OCI-LY3 (cell line): ENCODE data around the gene LHX5.

Experiments
- H2AFZ ChIP-seq: fragments of 200-600, 300-600 bp; shearing (Covaris generic); 2 replicates; pipeline ENCODE4 v1.6.0; 2014; ENCODE audit warnings: antibody characterized with exemption, low read depth, low read length
- H3K27ac ChIP-seq: fragments of 200-600, 300-600 bp; sonication (generic); 2 replicates; pipeline ENCODE4 v1.5.1; 2014; ENCODE audit warnings: mild to moderate bottlenecking, low read length, moderate library complexity, mixed read lengths
- H3K27me3 ChIP-seq: fragments of 200-600, 300-600 bp; sonication (generic); 2 replicates; pipeline ENCODE4 v1.6.1; 2014; ENCODE audit warnings: low read depth, low read length, mixed read lengths
- H3K36me3 ChIP-seq: fragments of 200-600, 300-600 bp; sonication (generic); replicated peaks from 2 replicates; pipeline ENCODE3; 2014; ENCODE audit warnings: low read depth, low read length, mixed read lengths
- H3K4me1 ChIP-seq: fragments of 300-600, 200-600 bp; sonication (generic); 2 replicates; pipeline ENCODE4 v1.6.1; 2014; ENCODE audit warnings: low read length, mixed read lengths
- H3K4me2 ChIP-seq: fragments of 200-600, 300-600 bp; sonication (generic); 2 replicates; pipeline ENCODE4 v1.6.1; 2014; ENCODE audit warnings: low read length, mixed read lengths
- H3K4me3 ChIP-seq: fragments of 300-600, 200-600 bp; sonication (generic); 2 replicates; pipeline ENCODE4 v1.5.1; 2014; ENCODE audit warnings: antibody characterized with exemption, mild to moderate bottlenecking, low read length, moderate library complexity
- H3K79me2 ChIP-seq: fragments of 300-600, 200-600 bp; shearing (Covaris generic); 2 replicates; pipeline ENCODE4 v1.6.1; 2014; ENCODE audit warnings: mild to moderate bottlenecking, low read length, mixed read lengths
- H3K9ac ChIP-seq: fragments of 300-600, 200-600 bp; shearing (Covaris generic); 2 replicates; pipeline ENCODE4 v1.6.0; 2014; ENCODE audit warnings: mild to moderate bottlenecking, low read length, moderate library complexity
- H3K9me3 ChIP-seq: fragments of 200-600, 300-600 bp; shearing (Covaris generic); 2 replicates; pipeline ENCODE4 v1.6.1; 2014; ENCODE audit warnings: low read length, mixed read lengths; ENCODE audit not compliant: insufficient read depth
- H4K20me1 ChIP-seq: fragments of 200-600, 300-600 bp; sonication (generic); 2 replicates; pipeline ENCODE4 v1.6.1; 2016; ENCODE audit warnings: low read length, mixed read lengths; ENCODE audit not compliant: insufficient read depth
- CTCF ChIP-seq: fragments of 200-600, 300-600 bp; sonication (generic); IDR thresholded peaks from 2 replicates; pipeline ENCODE4 v1.5.1; 2014; ENCODE audit warnings: antibody characterized with exemption, low read length, low read depth
- EZH2phosphoT487 ChIP-seq: fragments of 200-600 bp; shearing (Covaris generic); IDR thresholded peaks from 2 replicates; pipeline ENCODE4 v1.6.1; 2018; ENCODE audit warnings: antibody characterized with exemption, mixed run types, low read depth

The LHX5 gene

GRCh38 chr12:113469224-113469948 is 2.3 kb downstream of the LHX5 start:
- no peak overlapping the region for H3K9ac ChIP-seq
- no peaks in the 10 kb centered on the region for H3K4me1 ChIP-seq
- H3K4me3 ChIP-seq: no peak overlapping the region
- H3K79me2 ChIP-seq: no peaks in the 10 kb centered on the region
- no peak for TF ChIP-seq EZH2phosphoT487
- TF ChIP-seq CTCF: no peak
- H3K36me3 ChIP-seq: no peaks in the 10 kb centered on the region
- no peak overlapping the region for H3K4me2 ChIP-seq
- no peak overlapping the region for H2AFZ ChIP-seq
- no peaks in the 10 kb centered on the region for H3K9me3 ChIP-seq
- H3K27me3 ChIP-seq: no peaks in the 10 kb centered on the region; the same call in 1 of the 2 replicates
- H4K20me1 ChIP-seq: no peaks in the 10 kb centered on the region
- H3K27ac ChIP-seq: no peak overlapping the region

DNA sequence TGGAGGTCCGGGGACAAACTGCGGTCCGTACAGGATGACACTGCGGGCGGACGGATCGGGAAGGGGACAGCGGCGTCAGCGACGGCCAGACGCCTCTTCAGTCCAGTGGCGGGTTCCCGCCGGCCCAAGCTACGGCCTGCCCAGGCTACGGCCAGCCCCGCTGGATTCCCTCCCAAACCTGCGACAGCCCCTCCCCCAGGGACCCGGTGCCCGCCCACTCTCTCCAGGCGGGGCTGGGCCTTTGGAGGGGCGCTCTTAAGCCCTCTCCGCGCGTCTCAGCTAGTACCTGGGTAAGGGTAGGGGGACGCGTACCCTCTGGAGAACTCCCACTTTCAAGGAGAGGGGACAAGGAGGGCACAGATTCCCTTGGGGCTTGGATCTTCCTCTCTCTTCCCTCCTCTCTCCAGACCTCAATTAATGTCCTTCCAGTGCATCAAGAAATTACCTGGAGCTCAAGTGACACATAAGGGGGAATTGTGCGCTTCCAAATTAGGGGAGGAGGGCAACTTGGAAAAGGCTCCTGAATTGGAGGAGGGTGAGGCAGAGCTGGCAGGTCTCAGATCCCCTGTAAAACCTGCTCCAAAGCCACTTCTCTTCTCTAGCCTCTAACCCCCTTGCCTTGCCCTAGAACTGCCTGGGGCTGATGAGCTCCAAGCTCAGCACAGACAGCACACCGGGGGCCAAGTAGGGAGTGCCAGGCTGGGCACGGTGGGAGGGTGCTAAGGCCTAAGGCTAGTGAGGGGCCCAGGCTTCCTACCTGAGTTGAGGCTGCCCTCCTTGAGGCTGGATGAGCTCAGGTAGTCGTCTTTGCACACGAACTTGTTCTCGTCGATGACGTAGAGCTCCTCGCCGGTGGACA is 3.1 kb downstream of the LHX5 start:
- no peak overlapping the region for H3K27ac ChIP-seq
- no peaks in the 10 kb centered on the region for H3K9me3 ChIP-seq
- no peaks in the 10 kb centered on the region for H4K20me1 ChIP-seq
- H3K36me3 ChIP-seq: no peaks in the 10 kb centered on the region
- no peak overlapping the region for H3K4me2 ChIP-seq
- H3K4me1 ChIP-seq: no peaks in the 10 kb centered on the region
- no peaks in the 10 kb centered on the region for H3K79me2 ChIP-seq
- H3K27me3 ChIP-seq: no peaks in the 10 kb centered on the region
- H3K4me3 ChIP-seq: no peak overlapping the region
- TF ChIP-seq EZH2phosphoT487: no peak
- H2AFZ ChIP-seq: no peak overlapping the region
- no peak overlapping the region for H3K9ac ChIP-seq

GRCh38 chr12:113467502-113468364 is 3.9 kb downstream of the LHX5 start:
- Histone ChIP-seq H3K4me2 (no peak overlapping the region), H3K27ac (no peak overlapping the region), H4K20me1 (no peaks in the 10 kb centered on the region), H3K9ac (no peak overlapping the region), H2AFZ (no peak overlapping the region), H3K79me2 (no peaks in the 10 kb centered on the region), H3K27me3 (no peaks in the 10 kb centered on the region), H3K36me3 (no peaks in the 10 kb centered on the region), H3K4me3 (no peak overlapping the region), H3K9me3 (no peaks in the 10 kb centered on the region), H3K4me1 (no peaks in the 10 kb centered on the region)
- TF ChIP-seq EZH2phosphoT487: no peak
- no peak for TF ChIP-seq CTCF

GRCh38 chr12:113467142-113467501 is 4.5 kb downstream of the LHX5 start:
- H3K9me3 ChIP-seq: no peaks in the 10 kb centered on the region
- no peaks in the 10 kb centered on the region for H3K36me3 ChIP-seq
- TF ChIP-seq CTCF (no peak), EZH2phosphoT487 (no peak)
- H4K20me1 ChIP-seq: no peaks in the 10 kb centered on the region
- H3K27me3 ChIP-seq: no peaks in the 10 kb centered on the region
- no peaks in the 10 kb centered on the region for H3K4me1 ChIP-seq
- no peak overlapping the region for H2AFZ ChIP-seq
- no peaks in the 10 kb centered on the region for H3K79me2 ChIP-seq
- H3K27ac ChIP-seq: no peak overlapping the region
- H3K4me3 ChIP-seq: no peak overlapping the region
- no peak overlapping the region for H3K9ac ChIP-seq
- no peak overlapping the region for H3K4me2 ChIP-seq
